ENCODE measurements around the gene PDE6H.

PDE6H gene

GRCh38 chr12:14974633-14975032, 1.8 kb downstream of the PDE6H start:
- no peak for DNase-seq (ENCODE audit: low read depth)

- no peak for DNase-seq (ENCODE audit: low read depth)
These were observed 2.6 kb downstream of the PDE6H start for GRCh38 chr12:14975457-14975856.

- no peak for DNase-seq (ENCODE audit: low read depth)
These were observed 3.8 kb downstream of the PDE6H start for GRCh38 chr12:14976658-14977057.

- DNase-seq (ENCODE audit: low read depth), result no peak
These were observed 6.6 kb downstream of the PDE6H start for GRCh38 chr12:14979468-14979867.

GRCh38 chr12:14981049-14981448, 8.2 kb downstream of the PDE6H start:
- DNase-seq (ENCODE audit: low read depth), result no peak

- DNase-seq (ENCODE audit: low read depth), result no peak
These were observed 9.7 kb downstream of the PDE6H start for GRCh38 chr12:14982562-14982961.

- no peak for DNase-seq (ENCODE audit: low read depth)
These were observed 10.1 kb downstream of the PDE6H start for GRCh38 chr12:14982991-14983390.

- no peak for DNase-seq (ENCODE audit: low read depth)
These were observed 11.2 kb downstream of the PDE6H start for GRCh38 chr12:14984036-14984435.

GRCh38 chr12:14984766-14985285, 12.0 kb downstream of the PDE6H start:
- no peak for DNase-seq (ENCODE audit: low read depth)

- DNase-seq (ENCODE audit: low read depth), result no peak
These were observed 13.6 kb downstream of the PDE6H start for GRCh38 chr12:14986449-14986848.

GRCh38 chr12:14988035-14988434, 15.2 kb downstream of the PDE6H start:
- DNase-seq (ENCODE audit: low read depth), result no peak

- DNase-seq (ENCODE audit: low read depth), result no peak
These were observed 16.9 kb downstream of the PDE6H start for GRCh38 chr12:14989790-14990189.

GRCh38 chr12:14991069-14991468, 18.2 kb downstream of the PDE6H start:
- DNase-seq (ENCODE audit: low read depth), result no peak

- no peak for DNase-seq (ENCODE audit: low read depth)
These were observed 19.8 kb downstream of the PDE6H start for GRCh38 chr12:14992673-14993072.

- DNase-seq (ENCODE audit: low read depth), result no peak
These were observed 20.3 kb downstream of the PDE6H start for GRCh38 chr12:14993117-14993516.

GRCh38 chr12:14993537-14994266, 20.9 kb downstream of the PDE6H start:
- no peak for DNase-seq (ENCODE audit: low read depth)

GRCh38 chr12:14994610-14995009, 21.8 kb downstream of the PDE6H start:
- DNase-seq (ENCODE audit: low read depth), result no peak

GRCh38 chr12:14995583-14996425, 23.0 kb downstream of the PDE6H start:
- peak; percentile 7 for DNase-seq (ENCODE audit: low read depth)

- no peak for DNase-seq (ENCODE audit: low read depth)
These were observed 25.2 kb downstream of the PDE6H start for GRCh38 chr12:14997998-14998397.

GRCh38 chr12:14999021-14999694, 26.3 kb downstream of the PDE6H start:
- DNase-seq (ENCODE audit: low read depth), result no peak

- no peak for DNase-seq (ENCODE audit: low read depth)
These were observed 27.0 kb downstream of the PDE6H start for GRCh38 chr12:14999695-15000365.

- no peak for DNase-seq (ENCODE audit: low read depth)
These were observed 27.7 kb downstream of the PDE6H start for GRCh38 chr12:15000575-15000974.

Measured in CMK (cell line).